Pons (tissue), 1 donor: ENCODE measurements around the gene ACOXL.

Experiments
- DNase-seq: peaks from one replicate; pipeline ENCODE4 v3.0.0-alpha.2; 2016; ENCODE audit warnings: low spot score

Gene ACOXL

GRCh38 chr2:110876167-110876999 is 144.0 kb downstream of the ACOXL start:
- DNase-seq: no peak

DNA sequence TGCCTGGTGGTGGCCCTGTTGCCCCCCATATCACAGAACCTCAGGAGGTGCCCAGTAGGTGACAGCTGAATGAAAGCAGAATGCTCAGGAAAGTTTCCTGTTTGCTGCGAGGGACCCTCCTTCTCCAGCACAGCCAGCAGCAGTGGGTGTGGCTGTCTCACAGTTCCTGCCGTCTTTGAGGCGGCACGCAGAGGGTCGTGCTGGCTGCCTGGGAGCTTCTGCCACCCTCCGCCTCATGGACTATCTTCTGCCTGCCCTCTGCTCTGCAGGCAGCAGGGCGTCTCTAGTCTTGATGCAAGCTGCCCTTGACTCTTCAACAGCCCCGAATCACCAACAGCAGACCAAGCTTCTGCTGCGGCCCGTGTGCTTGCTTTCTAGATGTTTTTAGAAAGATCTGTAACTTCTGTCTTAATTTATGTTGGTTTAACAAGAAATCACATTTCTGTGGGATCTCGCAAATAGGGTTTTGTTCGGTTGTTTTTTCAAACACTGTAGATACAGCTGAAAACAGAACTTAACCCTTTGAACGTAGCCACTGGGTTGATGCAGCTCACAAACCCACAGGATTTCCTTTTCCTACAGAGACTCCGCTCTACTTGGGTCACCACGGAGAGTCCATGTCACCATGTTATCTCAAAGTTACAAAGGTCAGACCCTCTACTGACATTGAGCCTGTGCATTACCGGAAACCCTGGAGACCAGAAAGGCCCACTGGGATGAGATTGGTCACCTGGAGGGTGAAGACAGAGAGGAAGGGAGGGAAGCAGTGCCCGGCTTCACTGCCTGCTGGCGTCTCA is 144.9 kb downstream of the ACOXL start:
- DNase-seq: no peak

DNA sequence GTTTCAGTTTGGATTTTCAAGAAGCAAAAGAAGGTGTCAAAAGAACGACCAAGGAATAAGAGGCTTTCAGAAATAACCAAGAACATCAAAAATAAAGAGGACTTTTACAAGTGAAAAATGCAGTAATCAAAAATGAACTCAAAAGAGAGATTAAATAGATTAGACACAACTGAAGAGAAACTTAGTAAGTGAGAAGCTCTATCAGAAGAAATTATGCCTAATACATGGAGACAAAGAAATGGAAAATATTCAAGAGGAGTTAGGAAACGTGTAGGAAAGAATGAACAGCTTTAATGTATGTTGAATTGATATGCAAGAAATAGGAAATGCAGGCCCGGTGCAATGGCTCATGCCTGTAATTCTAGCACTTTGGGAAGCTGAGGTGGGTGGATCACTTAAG is 145.8 kb downstream of the ACOXL start:
- DNase-seq: no peak

GRCh38 chr2:110881908-110882307 is 149.5 kb downstream of the ACOXL start:
- DNase-seq: no peak

DNA sequence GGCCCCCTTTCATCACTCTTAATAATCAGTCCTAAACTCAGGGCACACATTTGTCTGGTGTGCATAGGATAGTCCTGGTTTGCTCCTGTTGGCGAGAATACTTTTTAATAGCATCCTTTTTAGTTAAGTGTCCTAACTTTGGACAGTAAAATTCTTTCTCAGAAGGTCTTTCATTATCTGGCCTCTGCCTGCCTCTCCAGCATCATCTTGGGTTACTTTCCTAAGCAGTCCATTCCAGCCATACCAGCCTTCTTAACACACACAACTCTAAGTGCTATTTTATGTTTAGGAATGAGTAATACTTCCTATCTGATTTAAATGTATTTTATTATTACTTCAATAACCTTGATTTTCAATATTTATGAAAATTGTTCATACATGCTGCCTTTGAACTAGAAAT is 151.0 kb downstream of the ACOXL start:
- DNase-seq: no peak

DNA sequence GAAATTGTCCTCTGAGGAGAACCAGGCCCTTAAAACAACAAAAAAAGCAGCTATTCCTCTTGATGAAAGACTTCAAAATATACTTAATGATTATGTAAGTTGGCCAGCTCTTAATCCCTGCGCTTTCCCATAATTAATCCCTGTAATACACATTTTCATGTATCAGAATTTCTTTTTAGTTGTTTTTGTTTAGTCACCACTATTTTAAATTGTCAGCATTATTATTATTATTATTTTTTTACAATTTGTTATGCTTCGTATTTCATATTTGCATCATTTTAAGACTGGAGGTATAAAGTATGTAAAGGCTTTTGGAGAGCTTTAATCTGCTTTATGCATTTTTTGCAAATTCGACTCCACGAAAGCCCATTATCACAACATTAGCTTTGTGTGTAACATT is 152.9 kb downstream of the ACOXL start:
- DNase-seq: no peak

- no peak for DNase-seq
Observed at GRCh38 chr2:110886826-110887573, 154.6 kb downstream of the ACOXL start.

DNA sequence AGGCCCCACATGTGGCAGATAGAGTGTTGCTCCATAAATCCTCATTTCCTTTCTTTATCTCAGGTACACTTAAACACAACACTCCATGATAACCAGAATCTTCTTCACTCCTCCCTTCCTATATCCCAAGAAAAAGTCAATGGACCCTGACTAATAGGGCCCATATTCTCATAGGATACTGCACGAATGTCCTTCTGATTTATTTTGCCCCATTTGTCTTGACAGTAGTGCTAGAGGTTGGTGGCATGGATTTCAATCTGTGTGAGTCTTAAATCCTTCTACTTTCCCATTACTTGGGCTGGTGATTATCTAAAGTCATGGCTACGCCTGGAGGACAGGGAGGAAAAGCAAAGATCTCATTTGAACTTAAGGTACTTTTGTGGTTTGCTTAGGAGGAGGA is 156.0 kb downstream of the ACOXL start:
- no peak for DNase-seq

GRCh38 chr2:110891626-110892025 is 159.3 kb downstream of the ACOXL start:
- DNase-seq: no peak

- DNase-seq: no peak
Observed at GRCh38 chr2:110896226-110896625, 163.9 kb downstream of the ACOXL start.

DNA sequence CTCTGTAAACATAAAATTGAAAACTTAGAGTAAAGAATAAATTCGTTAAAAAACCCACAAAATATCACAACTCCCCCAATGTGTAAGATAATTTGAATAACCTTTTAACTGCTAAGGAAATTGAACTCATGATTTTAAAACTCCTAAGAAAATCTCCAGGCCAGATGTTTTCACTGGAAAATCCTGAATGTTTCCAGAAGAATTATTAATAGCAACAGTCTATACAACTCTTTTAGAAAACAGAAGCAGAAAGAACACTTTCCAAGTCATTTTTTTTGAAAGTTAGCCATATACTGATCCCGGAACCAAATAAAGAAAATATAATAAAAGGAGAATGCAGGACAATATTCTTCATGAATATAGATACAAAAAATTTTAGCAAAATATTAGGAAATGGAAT is 165.6 kb downstream of the ACOXL start:
- DNase-seq: no peak

DNA sequence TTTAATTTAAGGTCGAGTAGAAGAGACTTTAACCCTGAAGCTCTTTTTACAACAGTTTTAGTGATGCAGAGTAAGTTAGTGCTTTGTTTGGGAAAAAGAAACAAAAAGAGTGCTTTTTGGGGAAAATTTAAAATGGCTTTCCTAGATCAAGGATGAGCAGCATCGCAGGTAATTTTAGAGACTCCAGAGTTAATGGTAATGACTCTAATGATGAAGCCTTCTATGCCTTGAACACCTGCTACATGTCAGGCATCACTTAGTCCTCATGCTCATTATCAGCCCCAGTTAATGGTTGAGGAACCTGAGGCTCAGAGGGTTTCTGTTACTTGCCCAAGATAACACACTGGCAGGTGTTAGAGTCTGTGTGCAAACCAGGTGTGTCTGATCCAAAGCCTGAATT is 167.8 kb downstream of the ACOXL start:
- DNase-seq: no peak

DNA sequence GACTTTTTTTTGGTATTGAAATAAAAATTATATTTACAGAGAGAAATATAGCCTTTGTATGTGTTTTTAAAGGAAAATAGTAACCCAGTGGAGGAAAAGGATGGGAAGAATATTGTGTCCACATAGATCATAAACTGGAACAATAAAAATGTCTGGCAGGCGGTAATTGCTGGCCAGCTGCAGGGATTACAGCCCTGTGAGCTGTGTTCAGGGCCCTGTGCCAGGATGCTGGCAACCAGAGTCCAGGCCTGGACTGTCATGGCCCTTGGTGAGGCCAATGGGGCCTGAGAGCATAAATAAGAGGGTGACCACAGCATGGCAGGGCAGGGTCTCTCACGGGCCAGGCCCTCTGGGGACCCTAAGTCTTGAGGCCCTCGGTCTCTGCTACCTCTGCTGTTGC is 171.2 kb downstream of the ACOXL start:
- no peak for DNase-seq

- no peak for DNase-seq
Observed at GRCh38 chr2:110904116-110904778, 171.9 kb downstream of the ACOXL start.

DNA sequence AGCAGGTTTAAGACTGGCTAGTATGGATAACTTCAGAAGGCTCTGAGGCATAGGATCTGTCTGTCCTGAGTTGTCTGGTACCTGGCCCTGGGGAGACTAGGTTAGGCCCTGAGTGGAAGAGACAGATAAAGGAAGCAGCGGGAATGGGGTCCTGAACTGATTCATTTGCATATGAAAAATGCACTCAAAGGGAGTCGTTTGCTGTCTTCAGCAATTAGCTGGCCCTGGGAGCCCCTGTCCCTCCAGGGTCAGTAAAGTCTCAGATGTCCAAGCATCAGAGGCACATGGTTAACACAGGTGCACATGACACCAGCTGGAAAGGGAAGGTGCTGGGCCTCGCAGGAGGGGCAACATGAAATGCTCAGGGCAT is 172.4 kb downstream of the ACOXL start:
- no peak for DNase-seq

GRCh38 chr2:110905217-110905616 is 172.8 kb downstream of the ACOXL start:
- no peak for DNase-seq

GRCh38 chr2:110906613-110907298 is 174.4 kb downstream of the ACOXL start:
- DNase-seq: no peak

- no peak for DNase-seq
Observed at GRCh38 chr2:110909501-110909900, 177.1 kb downstream of the ACOXL start.

GRCh38 chr2:110910423-110910822 is 178.1 kb downstream of the ACOXL start:
- DNase-seq: no peak

GRCh38 chr2:110919738-110920137 is 187.4 kb downstream of the ACOXL start:
- no peak for DNase-seq

DNA sequence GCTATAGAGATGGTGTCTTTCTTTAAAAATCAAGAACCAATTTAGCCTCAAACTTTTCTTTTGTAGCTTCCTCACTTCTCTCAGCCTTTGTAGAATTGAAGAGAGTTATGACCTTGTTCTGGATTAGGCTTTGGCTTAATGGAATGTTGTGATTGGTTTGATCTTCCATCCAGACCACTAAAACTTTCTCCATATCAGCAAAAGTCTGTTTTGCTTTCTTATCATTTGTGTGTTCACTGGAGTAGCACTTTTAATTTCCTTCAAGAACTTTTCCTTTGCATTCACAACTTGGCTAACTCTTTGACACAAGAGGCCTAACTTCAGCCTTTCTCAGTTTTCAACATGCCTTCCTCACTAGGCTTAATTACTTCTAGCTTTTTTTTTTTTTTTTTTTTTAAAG is 193.1 kb downstream of the ACOXL start:
- DNase-seq: no peak

DNA sequence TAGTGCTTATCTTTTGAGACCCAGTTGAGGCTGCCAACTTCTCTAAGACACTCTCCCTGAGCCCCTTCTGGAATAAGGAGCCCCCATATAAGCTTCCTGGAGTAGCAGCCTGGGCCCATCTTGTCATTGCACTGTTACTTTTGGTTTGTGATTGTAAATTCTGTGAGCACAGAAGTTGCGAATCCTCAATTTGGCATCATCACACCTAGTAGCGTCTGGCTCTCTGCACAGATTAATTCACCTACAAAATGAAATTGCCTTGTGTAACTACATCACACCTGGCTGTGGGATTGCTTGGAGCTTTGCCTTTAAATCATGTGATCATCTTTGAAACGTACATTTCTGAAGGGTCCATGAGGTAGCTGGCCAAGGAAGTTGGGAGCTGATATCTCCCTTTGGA is 195.2 kb downstream of the ACOXL start:
- no peak for DNase-seq
